Brain microvascular endothelial cell (primary cell): ENCODE measurements around the gene REEP3.
"Not testable (repeated sequence)": the region's sequence is repeated elsewhere in the genome, so short reads cannot be mapped to it uniquely, and the experiment has no call there.

Experiments
- DNase-seq: peaks from one replicate; pipeline ENCODE4 v3.0.0-alpha.2; 2020
- H3K27ac ChIP-seq: fragments of 250-450 bp; sonication (Bioruptor Pico); 2 replicates; pipeline ENCODE4 v1.5.1; 2020; ENCODE audit warnings: mild to moderate bottlenecking, moderate library complexity
- H3K27me3 ChIP-seq: fragments of 250-450 bp; sonication (Bioruptor Pico); replicated peaks from 2 replicates; pipeline ENCODE4 v1.5.1; 2020; ENCODE audit warnings: mild to moderate bottlenecking
- H3K36me3 ChIP-seq: fragments of 250-450 bp; sonication (Bioruptor Pico); replicated peaks from 2 replicates; pipeline ENCODE4 v1.5.1; 2020; ENCODE audit warnings: mild to moderate bottlenecking
- H3K4me3 ChIP-seq: 2 replicates; pipeline ENCODE4 v1.5.1; 2011; ENCODE audit warnings: low read depth, mild to moderate bottlenecking, control low read depth, low read length, moderate library complexity
- in situ Hi-C: cut with HindIII; loops from 2 replicates; pipeline ENCODE4 v1.10.0; 2017; ENCODE audit warnings: low sequenced_read_pairs, low pct_ligation_motif_present
- TF ChIP-seq, protein P1 (sequence below): IDR thresholded peaks from 2 replicates; pipeline ENCODE4 v1.5.1; 2011; ENCODE audit warnings: low read depth, mild to moderate bottlenecking, moderate library complexity, low read length, control low read depth, inconsistent platforms; ENCODE audit errors: missing control alignments

Gene REEP3

DNA sequence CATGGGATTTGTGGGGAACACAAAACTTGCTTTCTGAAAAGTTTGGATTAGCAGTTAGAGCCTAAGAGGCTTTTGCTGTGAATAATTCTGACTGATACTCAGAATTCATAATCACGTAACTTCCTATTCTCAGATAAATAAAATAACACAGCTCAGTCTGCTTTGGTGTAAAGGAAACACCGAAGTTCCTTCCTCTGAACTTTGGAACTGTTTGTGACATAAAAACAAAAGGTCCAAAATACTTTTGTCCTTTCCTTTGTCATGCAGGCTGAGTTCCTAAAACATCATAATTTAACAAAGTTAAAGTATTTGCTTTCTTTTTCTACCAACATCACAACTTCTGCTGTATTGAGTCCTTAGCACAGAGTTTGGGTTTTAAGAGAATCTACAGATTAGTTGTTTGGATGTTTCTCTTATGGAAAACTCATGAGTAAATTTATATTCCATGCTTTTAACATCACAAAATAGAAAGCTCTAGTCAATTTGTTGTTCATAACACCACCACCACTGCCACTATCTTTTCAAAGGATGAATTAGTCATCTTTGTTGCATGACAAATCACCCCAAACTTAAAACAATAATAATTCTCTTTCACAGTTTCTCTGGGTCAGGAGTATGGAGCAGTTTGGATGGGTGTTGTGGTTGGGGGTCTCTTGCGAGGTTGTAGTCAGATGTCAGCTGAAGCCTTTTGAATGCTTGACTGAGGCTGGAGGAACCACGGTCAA, 123.4 kb downstream of the REEP3 start:
- in situ Hi-C loops: no loop called here
- peak; percentile 13 for DNase-seq

DNA sequence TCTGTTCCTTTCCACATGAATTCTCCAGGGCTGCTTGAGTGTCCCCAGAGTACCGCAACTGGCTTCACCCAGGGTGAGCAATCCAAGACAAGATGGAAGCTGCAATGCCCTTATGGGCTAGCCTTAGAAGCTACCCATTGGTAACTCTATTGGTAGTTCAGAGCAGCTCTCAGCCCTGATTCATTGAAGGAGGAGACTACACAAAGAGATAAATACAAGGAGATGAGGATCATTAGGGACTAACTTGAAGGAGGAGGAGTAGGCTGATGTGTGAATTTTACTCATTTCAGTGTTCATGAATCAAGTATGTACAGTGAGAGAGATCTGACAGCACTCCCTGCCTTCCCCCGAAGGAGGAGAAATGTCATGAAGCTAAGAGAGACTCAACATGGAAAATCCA, 124.0 kb downstream of the REEP3 start:
- Histone ChIP-seq H3K27ac (peak overlapping the region; percentile 72), H3K36me3 (no peaks in the 10 kb centered on the region), H3K4me3 (no peak overlapping the region), H3K27me3 (no peaks in the 10 kb centered on the region)
- DNase-seq: no peak
- TF ChIP-seq, protein P1, sequence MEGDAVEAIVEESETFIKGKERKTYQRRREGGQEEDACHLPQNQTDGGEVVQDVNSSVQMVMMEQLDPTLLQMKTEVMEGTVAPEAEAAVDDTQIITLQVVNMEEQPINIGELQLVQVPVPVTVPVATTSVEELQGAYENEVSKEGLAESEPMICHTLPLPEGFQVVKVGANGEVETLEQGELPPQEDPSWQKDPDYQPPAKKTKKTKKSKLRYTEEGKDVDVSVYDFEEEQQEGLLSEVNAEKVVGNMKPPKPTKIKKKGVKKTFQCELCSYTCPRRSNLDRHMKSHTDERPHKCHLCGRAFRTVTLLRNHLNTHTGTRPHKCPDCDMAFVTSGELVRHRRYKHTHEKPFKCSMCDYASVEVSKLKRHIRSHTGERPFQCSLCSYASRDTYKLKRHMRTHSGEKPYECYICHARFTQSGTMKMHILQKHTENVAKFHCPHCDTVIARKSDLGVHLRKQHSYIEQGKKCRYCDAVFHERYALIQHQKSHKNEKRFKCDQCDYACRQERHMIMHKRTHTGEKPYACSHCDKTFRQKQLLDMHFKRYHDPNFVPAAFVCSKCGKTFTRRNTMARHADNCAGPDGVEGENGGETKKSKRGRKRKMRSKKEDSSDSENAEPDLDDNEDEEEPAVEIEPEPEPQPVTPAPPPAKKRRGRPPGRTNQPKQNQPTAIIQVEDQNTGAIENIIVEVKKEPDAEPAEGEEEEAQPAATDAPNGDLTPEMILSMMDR: no peak
- in situ Hi-C loops: no loop called here

More for the DNA sequence above, 123.4 kb downstream of the REEP3 start:
- TF ChIP-seq, protein P1: no peak
- Histone ChIP-seq H3K4me3 (no peak overlapping the region), H3K36me3 (no peaks in the 10 kb centered on the region), H3K27ac (peak overlapping the region; percentile 72), H3K27me3 (no peaks in the 10 kb centered on the region)

DNA sequence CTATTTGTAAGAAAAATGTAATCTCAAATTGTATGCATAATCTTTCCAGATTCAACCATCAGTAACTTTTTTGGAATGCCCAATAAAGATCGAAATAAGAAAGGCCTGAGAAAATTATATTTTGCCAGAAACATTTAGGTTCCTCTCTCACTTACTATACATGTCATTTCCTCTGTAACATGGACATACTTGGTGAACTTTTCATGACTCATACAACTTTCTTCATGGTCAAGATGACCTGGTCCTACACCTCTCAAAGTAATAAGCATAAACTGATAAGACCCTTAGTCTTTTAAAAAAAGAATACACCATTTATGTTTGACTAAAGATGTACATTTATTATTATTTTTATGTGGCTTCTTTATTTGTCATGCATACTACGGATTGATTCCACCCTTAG, 125.3 kb downstream of the REEP3 start:
- Histone ChIP-seq H3K27ac (no peak overlapping the region), H3K27me3 (no peaks in the 10 kb centered on the region), H3K36me3 (no peaks in the 10 kb centered on the region), H3K4me3 (no peak overlapping the region)
- in situ Hi-C loops: no loop called here
- TF ChIP-seq, protein P1: no peak
- no peak for DNase-seq

DNA sequence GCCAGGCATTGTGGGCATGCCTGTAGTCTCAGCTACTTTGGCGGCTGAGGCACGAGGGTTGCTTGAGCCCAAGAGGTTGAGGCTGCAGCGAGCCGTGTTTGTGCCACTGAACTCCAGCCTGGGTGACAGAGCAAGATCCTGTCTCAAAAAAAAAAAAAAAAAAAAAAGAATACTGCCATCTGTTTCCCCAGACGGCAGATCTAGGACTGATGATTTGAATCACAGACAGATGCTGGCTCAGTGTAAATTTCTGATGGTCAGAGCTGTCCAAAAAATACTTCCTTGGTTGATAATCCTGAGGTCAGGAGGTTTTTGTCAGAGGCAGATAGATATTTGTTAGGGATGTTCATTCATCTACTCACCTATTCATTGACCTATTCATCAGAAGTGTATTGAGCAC, 130.7 kb downstream of the REEP3 start:
- in situ Hi-C loops: no loop called here
- no peak overlapping the region for H3K4me3 ChIP-seq
- DNase-seq: no peak
- TF ChIP-seq, protein P1: no peak
- no peaks in the 10 kb centered on the region for H3K36me3 ChIP-seq
- no peak overlapping the region for H3K27ac ChIP-seq
- H3K27me3 ChIP-seq: no peaks in the 10 kb centered on the region

DNA sequence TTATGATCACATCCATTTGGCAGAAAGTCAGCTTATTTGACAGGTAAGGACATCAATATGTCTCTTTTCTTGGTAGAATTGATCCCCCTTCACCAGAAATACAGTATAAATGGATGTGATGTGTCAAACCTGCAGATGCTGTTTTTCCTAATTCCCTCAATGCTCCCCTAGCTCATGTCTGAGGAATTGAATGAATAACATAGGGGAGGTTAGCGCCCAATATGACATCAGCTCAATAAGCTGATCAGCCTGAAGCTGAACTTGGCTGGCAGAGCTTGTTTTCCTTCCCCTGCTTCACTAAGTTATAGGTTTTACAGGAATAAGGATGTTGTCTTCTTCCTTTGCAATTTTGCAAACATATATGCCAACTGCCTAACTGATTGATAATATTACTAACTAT, 132.5 kb downstream of the REEP3 start:
- Histone ChIP-seq H3K27ac (no peak overlapping the region), H3K4me3 (no peak overlapping the region), H3K36me3 (no peaks in the 10 kb centered on the region), H3K27me3 (no peaks in the 10 kb centered on the region)
- DNase-seq: no peak
- in situ Hi-C loops: no loop called here
- TF ChIP-seq, protein P1: no peak

DNA sequence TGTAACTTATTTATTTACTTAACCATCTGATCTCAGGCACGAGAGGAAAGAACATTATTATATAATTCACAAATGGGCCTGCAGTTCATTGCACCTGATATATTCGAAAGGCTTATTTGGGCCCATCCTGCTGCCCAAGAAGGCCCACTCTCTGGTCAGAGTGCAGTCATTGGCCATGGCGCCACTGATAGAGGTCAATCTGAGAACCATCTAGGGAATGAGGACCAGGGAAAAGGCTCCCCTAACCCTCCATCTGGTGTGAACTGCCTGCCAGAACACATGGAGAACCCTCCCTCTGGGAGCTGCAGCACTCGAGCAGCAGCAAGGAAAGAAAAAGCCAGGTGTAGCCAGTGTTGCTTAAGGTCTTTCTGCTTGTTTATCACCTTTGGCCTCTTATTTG, 136.6 kb downstream of the REEP3 start:
- in situ Hi-C loops: no loop called here
- TF ChIP-seq, protein P1: no peak
- Histone ChIP-seq H3K36me3 (no peaks in the 10 kb centered on the region), H3K27ac (no peak overlapping the region), H3K27me3 (no peaks in the 10 kb centered on the region), H3K4me3 (no peak overlapping the region)
- no peak for DNase-seq

DNA sequence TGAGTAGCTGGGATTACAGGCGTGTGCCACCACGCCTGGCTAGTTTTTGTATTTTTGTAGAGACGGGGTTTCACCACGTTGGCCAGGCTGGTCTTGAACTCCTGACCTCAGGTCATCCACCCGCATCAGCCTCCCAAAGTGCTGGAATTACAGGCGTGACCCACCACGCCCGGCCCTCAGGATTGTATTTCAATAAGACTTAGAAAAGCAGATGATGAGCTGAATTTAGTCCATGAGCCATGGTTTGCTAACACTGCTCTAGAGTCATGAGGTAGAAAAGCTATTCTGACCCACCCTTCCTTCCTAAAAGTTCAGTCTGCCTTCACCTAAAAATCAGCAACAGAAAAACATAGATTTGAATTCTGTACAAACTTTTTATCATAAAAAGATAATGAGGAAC, 139.7 kb downstream of the REEP3 start:
- in situ Hi-C loops: not testable (repeated sequence)

More for the DNA sequence above, 139.7 kb downstream of the REEP3 start:
- DNase-seq, H3K27me3 ChIP-seq, H3K36me3 ChIP-seq, H3K4me3 ChIP-seq, H3K27ac ChIP-seq: not testable (repeated sequence)
